IMR-90 (cell line): ENCODE measurements around the gene RELL1.

Source experiments
- BHLHE40 ChIP-seq: fragments of 150-350 bp; IDR thresholded peaks from 2 replicates; pipeline ENCODE4 v1.6.1; 2016; ENCODE audit warnings: mild to moderate bottlenecking, low read depth, low read length
- MAFK ChIP-seq: IDR thresholded peaks from 2 replicates; pipeline ENCODE4 v1.6.1; 2012; ENCODE audit warnings: low read depth, low read length, improper control_type of control experiment
- MXI1 ChIP-seq: IDR thresholded peaks from 2 replicates; pipeline ENCODE4 v1.6.1; 2012; ENCODE audit warnings: low read depth, mild to moderate bottlenecking, low read length, moderate library complexity, borderline replicate concordance
- NFE2L2 ChIP-seq: fragments of 150-350 bp; IDR thresholded peaks from 2 replicates; pipeline ENCODE4 v1.6.1; 2016; ENCODE audit warnings: low read depth, mild to moderate bottlenecking, low read length
- POLR2A ChIP-seq: IDR thresholded peaks from 2 replicates; pipeline ENCODE4 v1.6.1; 2012; ENCODE audit warnings: mild to moderate bottlenecking, low read depth, low read length
- SMC3 ChIP-seq: fragments of 150-350 bp; IDR thresholded peaks from 2 replicates; pipeline ENCODE4 v1.6.1; 2016; ENCODE audit warnings: low read depth, mild to moderate bottlenecking, antibody characterized with exemption, low read length, moderate library complexity
- TF ChIP-seq, protein P1 (sequence below): conservative IDR thresholded peaks from 2 replicates; pipeline ENCODE4 v1.5.1; 2012; ENCODE audit warnings: mild to moderate bottlenecking, low read depth, low read length, improper control_type of control experiment

GRCh38 chr4:37651781-37652377 lies 34.3 kb downstream of the RELL1 start:
- no peak for TF ChIP-seq BHLHE40
- TF ChIP-seq, protein P1, sequence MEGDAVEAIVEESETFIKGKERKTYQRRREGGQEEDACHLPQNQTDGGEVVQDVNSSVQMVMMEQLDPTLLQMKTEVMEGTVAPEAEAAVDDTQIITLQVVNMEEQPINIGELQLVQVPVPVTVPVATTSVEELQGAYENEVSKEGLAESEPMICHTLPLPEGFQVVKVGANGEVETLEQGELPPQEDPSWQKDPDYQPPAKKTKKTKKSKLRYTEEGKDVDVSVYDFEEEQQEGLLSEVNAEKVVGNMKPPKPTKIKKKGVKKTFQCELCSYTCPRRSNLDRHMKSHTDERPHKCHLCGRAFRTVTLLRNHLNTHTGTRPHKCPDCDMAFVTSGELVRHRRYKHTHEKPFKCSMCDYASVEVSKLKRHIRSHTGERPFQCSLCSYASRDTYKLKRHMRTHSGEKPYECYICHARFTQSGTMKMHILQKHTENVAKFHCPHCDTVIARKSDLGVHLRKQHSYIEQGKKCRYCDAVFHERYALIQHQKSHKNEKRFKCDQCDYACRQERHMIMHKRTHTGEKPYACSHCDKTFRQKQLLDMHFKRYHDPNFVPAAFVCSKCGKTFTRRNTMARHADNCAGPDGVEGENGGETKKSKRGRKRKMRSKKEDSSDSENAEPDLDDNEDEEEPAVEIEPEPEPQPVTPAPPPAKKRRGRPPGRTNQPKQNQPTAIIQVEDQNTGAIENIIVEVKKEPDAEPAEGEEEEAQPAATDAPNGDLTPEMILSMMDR: no peak
- TF ChIP-seq MAFK: no peak
- no peak for TF ChIP-seq SMC3
- no peak for TF ChIP-seq POLR2A
- no peak for TF ChIP-seq MXI1
- TF ChIP-seq NFE2L2: no peak
